ENCODE results near the gene TFDP2. TPM values are rescaled to one million over a fixed set of nuclear protein-coding genes. Genes with fewer than 3 reads are reported as not detected.

TFDP2 gene
- total and polyA plus RNA-seq, 2 donors (not counting 1 experiment from before 2014, with no cell fraction given), result 5.5 to 31.7 TPM

DNA sequence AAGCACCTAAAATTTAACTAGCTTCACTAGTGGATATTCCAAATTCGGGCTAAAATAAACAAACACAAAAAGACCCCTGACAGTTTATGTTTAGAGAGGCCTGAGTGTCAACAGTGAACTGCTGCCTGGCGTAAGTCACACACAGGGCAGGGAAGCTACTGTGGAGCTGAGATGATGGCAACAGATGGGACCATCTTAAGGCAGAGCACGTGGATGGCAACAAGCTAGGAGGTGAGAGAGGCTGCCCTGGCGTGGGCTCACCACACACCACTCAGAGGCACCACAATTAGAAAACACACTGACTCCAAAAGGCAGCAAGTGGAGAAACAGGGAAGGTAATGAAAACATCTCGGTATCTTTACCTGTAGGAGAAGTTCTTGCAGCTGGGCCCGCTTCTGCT lies 179.6 kb downstream of the TFDP2 start:
- H3K4me1 Mint-ChIP-seq, result no peaks in the 10 kb centered on the region
- no peak for DNase-seq
- H3K4me3 Mint-ChIP-seq, result no peak overlapping the region
- no peak overlapping the region for H3K9ac ChIP-seq (ENCODE audit: low read length)
- no peak overlapping the region for H3K27ac ChIP-seq (ENCODE audit: low read length in 2 of 2)
- H3K4me1 ChIP-seq (ENCODE audit: control insufficient read depth in 2 of 2, insufficient read depth in 2 of 2, low read length in 2 of 2), result no peaks in the 10 kb centered on the region
- peaks cover 0 to 4% of the 10 kb centered on the region in 2 experiments for H3K36me3 ChIP-seq (replicated peaks in 1 of 2; ENCODE audit: control extremely low read depth in 1 of 2, control insufficient read depth in 1 of 2, extremely low read depth in 1 of 2, insufficient read depth in 2 of 2, low read length in 1 of 2)
- intact Hi-C loops (cut with micrococcal nuclease), result no loop called here
- no peak overlapping the region for H2AFZ ChIP-seq (ENCODE audit: insufficient read depth, low read depth, low read length, poor library complexity, severe bottlenecking)
- no peak overlapping the region for H3K4me2 ChIP-seq (replicated peaks; ENCODE audit: low read depth, low read length, poor library complexity, severe bottlenecking)
- no peaks in the 10 kb centered on the region for H3K27me3 Mint-ChIP-seq
- no peaks in the 10 kb centered on the region for H3K9me3 Mint-ChIP-seq (ENCODE audit: insufficient read depth)
- no peak overlapping the region for H3K27ac Mint-ChIP-seq
- H3K79me2 ChIP-seq (ENCODE audit: control insufficient read depth, insufficient read depth, low read length), result no peaks in the 10 kb centered on the region
- no peaks in the 10 kb centered on the region for H4K20me1 ChIP-seq (ENCODE audit: control insufficient read depth, insufficient read depth, low read length, poor library complexity, severe bottlenecking)
- WGBS (ENCODE audit: insufficient coverage), result no CpG with 5 or more reads among the region's 6 CpGs
- no peaks in the 10 kb centered on the region for H3K9me3 ChIP-seq (ENCODE audit: control extremely low read depth in 1 of 3, control insufficient read depth in 2 of 3, insufficient read depth in 1 of 3, low read length in 2 of 3)
- TF ChIP-seq EZH2 (IDR thresholded peaks at IDR 0.05; ENCODE audit: borderline replicate concordance, insufficient read depth, low read depth, low read length, poor library complexity, severe bottlenecking), result no peak
- TF ChIP-seq, protein P1, sequence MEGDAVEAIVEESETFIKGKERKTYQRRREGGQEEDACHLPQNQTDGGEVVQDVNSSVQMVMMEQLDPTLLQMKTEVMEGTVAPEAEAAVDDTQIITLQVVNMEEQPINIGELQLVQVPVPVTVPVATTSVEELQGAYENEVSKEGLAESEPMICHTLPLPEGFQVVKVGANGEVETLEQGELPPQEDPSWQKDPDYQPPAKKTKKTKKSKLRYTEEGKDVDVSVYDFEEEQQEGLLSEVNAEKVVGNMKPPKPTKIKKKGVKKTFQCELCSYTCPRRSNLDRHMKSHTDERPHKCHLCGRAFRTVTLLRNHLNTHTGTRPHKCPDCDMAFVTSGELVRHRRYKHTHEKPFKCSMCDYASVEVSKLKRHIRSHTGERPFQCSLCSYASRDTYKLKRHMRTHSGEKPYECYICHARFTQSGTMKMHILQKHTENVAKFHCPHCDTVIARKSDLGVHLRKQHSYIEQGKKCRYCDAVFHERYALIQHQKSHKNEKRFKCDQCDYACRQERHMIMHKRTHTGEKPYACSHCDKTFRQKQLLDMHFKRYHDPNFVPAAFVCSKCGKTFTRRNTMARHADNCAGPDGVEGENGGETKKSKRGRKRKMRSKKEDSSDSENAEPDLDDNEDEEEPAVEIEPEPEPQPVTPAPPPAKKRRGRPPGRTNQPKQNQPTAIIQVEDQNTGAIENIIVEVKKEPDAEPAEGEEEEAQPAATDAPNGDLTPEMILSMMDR (IDR thresholded peaks at IDR 0.05), result no peak
- H3K4me3 ChIP-seq (ENCODE audit: control extremely low read depth in 1 of 5, extremely low read depth in 1 of 5, insufficient read depth in 1 of 5, low read depth in 2 of 5, low read length in 4 of 5), result no peak overlapping the region
- ChIA-PET CTCF (interaction anchor here (0.8 kb wide), 1 partner anchor 156 kb away, joined by 3 read pairs; no protein-coding TSS in a partner anchor), POLR2A (no interaction called here)
- no peaks in the 10 kb centered on the region for H3K27me3 ChIP-seq (replicated peaks in 1 of 4; ENCODE audit: control extremely low read depth in 1 of 4, control insufficient read depth in 3 of 4, insufficient read depth in 4 of 4, low read length in 3 of 4)
- ATAC-seq (ENCODE audit: low read depth), result no peak

- Mint-ChIP-seq H3K27me3 (no peaks in the 10 kb centered on the region), H3K9me3 (ENCODE audit: insufficient read depth) (no peaks in the 10 kb centered on the region), H3K4me3 (no peak overlapping the region), H3K27ac (no peak overlapping the region), H3K4me1 (no peaks in the 10 kb centered on the region)
- Histone ChIP-seq H3K79me2 (ENCODE audit: control insufficient read depth, insufficient read depth, low read length) (no peaks in the 10 kb centered on the region), H3K9me3 (ENCODE audit: control extremely low read depth in 1 of 3, control insufficient read depth in 2 of 3, insufficient read depth in 1 of 3, low read length in 2 of 3) (no peaks in the 10 kb centered on the region), H3K27ac (ENCODE audit: low read length in 2 of 2) (no peak overlapping the region), H3K27me3 (replicated peaks in 1 of 4; ENCODE audit: control extremely low read depth in 1 of 4, control insufficient read depth in 3 of 4, insufficient read depth in 4 of 4, low read length in 3 of 4) (no peaks in the 10 kb centered on the region), H3K4me3 (ENCODE audit: control extremely low read depth in 1 of 5, extremely low read depth in 1 of 5, insufficient read depth in 1 of 5, low read depth in 2 of 5, low read length in 4 of 5) (no peak overlapping the region), H3K4me1 (ENCODE audit: control insufficient read depth in 2 of 2, insufficient read depth in 2 of 2, low read length in 2 of 2) (no peaks in the 10 kb centered on the region), H3K36me3 (replicated peaks in 1 of 2; ENCODE audit: control extremely low read depth in 1 of 2, control insufficient read depth in 1 of 2, extremely low read depth in 1 of 2, insufficient read depth in 2 of 2, low read length in 1 of 2) (peaks cover 0 to 3% of the 10 kb centered on the region in 2 experiments), H2AFZ (ENCODE audit: insufficient read depth, low read depth, low read length, poor library complexity, severe bottlenecking) (no peak overlapping the region), H4K20me1 (ENCODE audit: control insufficient read depth, insufficient read depth, low read length, poor library complexity, severe bottlenecking) (no peaks in the 10 kb centered on the region), H3K4me2 (replicated peaks; ENCODE audit: low read depth, low read length, poor library complexity, severe bottlenecking) (no peak overlapping the region), H3K9ac (ENCODE audit: low read length) (no peak overlapping the region)
- no CpG with 5 or more reads among the region's 1 CpG for WGBS (ENCODE audit: insufficient coverage)
- ChIA-PET POLR2A (no interaction called here), CTCF (interaction anchor here (1.1 kb wide), 2 partner anchors 313 to 314 kb away, joined by 3 read pairs; no protein-coding TSS in a partner anchor)
- no peak for TF ChIP-seq EZH2 (IDR thresholded peaks at IDR 0.05; ENCODE audit: borderline replicate concordance, insufficient read depth, low read depth, low read length, poor library complexity, severe bottlenecking)
- TF ChIP-seq, protein P1 (IDR thresholded peaks at IDR 0.05), result no peak
- intact Hi-C loops (cut with micrococcal nuclease), result no loop called here
- ATAC-seq (ENCODE audit: low read depth) (no peak), DNase-seq (no peak)
Measured at GRCh38 chr3:141965471-141965870, 183.9 kb downstream of the TFDP2 start.
